ENCODE data around the gene ART5. TPM values are rescaled to one million over a fixed set of nuclear protein-coding genes. Genes with fewer than 3 reads are reported as not detected.

ART5 gene
- total and polyA plus RNA-seq, 2 experiments from 2014 or later, result 6.3 to 19.3 TPM

DNA sequence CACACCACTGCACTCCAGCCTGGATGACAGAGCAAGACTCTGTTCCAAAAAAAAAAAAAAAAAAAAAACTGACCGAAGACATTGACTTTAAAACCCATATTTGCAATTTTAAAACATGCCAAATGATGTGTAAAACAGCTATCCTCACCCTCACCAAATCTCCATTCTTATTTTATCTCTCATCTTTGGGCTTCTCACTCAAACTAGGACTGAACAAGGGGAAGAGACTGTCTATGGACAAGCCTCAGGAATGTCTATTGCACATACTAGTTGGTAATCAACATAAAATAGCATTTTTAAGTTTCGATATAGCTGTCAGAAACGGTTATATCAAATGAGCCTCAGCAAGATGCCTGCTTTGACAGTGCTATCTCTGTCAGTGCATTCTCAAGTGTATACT is 37.3 kb upstream of the ART5 start:
- Histone ChIP-seq H3K79me2 (no peaks in the 10 kb centered on the region), H3K9me2 (replicated peaks; ENCODE audit: insufficient read depth) (no peaks in the 10 kb centered on the region), H3K27ac (no peak overlapping the region), H3K27me3 (no peaks in the 10 kb centered on the region), H4K20me1 (ENCODE audit: insufficient read depth, poor library complexity, severe bottlenecking) (no peaks in the 10 kb centered on the region), H3K4me1 (ENCODE audit: insufficient read depth) (no peaks in the 10 kb centered on the region), H3K9me3 (ENCODE audit: low read depth) (no peaks in the 10 kb centered on the region), H3K4me3 (no peak overlapping the region), H3K36me3 (replicated peaks; ENCODE audit: insufficient read depth, low read depth) (no peaks in the 10 kb centered on the region), H2AFZ (no peak overlapping the region), H3K4me2 (no peak overlapping the region)
- 97% methylated on average over 3 of the region's 3 CpGs for WGBS (ENCODE audit: low lambda C conversion rate, missing lambda C conversion rate)
- DNase-seq (ENCODE audit: low spot score), result no peak
- TF ChIP-seq EZH2phosphoT487 (IDR thresholded peaks at IDR 0.05; ENCODE audit: low read depth, severe bottlenecking, unreplicated experiment) (no peak), EZH2 (IDR thresholded peaks at IDR 0.05; ENCODE audit: borderline replicate concordance) (no peak)
- TF ChIP-seq, protein P1, sequence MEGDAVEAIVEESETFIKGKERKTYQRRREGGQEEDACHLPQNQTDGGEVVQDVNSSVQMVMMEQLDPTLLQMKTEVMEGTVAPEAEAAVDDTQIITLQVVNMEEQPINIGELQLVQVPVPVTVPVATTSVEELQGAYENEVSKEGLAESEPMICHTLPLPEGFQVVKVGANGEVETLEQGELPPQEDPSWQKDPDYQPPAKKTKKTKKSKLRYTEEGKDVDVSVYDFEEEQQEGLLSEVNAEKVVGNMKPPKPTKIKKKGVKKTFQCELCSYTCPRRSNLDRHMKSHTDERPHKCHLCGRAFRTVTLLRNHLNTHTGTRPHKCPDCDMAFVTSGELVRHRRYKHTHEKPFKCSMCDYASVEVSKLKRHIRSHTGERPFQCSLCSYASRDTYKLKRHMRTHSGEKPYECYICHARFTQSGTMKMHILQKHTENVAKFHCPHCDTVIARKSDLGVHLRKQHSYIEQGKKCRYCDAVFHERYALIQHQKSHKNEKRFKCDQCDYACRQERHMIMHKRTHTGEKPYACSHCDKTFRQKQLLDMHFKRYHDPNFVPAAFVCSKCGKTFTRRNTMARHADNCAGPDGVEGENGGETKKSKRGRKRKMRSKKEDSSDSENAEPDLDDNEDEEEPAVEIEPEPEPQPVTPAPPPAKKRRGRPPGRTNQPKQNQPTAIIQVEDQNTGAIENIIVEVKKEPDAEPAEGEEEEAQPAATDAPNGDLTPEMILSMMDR (IDR thresholded peaks at IDR 0.05; ENCODE audit: poor library complexity), result no peak

DNA sequence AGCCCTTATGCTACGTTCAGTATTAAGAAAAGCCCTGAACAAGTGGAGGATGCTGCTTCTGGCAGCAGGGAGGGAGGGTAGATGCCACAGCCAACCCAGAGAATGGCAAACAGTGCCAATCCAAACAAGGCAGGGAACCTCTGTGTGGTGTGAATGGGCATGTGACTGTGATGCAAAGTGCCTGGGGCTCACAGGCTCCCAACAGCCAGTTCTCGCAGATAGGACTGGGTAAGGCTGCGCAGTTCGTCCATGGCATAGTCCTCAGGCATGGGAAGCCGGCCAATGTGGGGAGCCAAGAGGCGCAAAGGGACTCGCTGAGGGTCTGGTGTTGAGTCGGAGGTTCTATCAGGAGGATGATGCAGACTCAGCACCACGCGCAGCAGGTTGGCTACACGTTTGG is 34.2 kb upstream of the ART5 start:
- TF ChIP-seq EZH2phosphoT487 (IDR thresholded peaks at IDR 0.05; ENCODE audit: low read depth, severe bottlenecking, unreplicated experiment), result no peak
- TF ChIP-seq, protein P1 (IDR thresholded peaks at IDR 0.05; ENCODE audit: poor library complexity), result no peak
- no peak for TF ChIP-seq EZH2 (IDR thresholded peaks at IDR 0.05; ENCODE audit: borderline replicate concordance)
- H4K20me1 ChIP-seq (ENCODE audit: insufficient read depth, poor library complexity, severe bottlenecking), result no peaks in the 10 kb centered on the region
- H3K36me3 ChIP-seq (replicated peaks; ENCODE audit: insufficient read depth, low read depth), result no peaks in the 10 kb centered on the region
- H2AFZ ChIP-seq, result no peak overlapping the region
- H3K27me3 ChIP-seq, result no peaks in the 10 kb centered on the region
- H3K4me1 ChIP-seq (ENCODE audit: insufficient read depth), result no peaks in the 10 kb centered on the region
- H3K9me3 ChIP-seq (ENCODE audit: low read depth), result no peaks in the 10 kb centered on the region
- H3K27ac ChIP-seq, result no peak overlapping the region
- no peaks in the 10 kb centered on the region for H3K79me2 ChIP-seq
- H3K9me2 ChIP-seq (replicated peaks; ENCODE audit: insufficient read depth), result no peaks in the 10 kb centered on the region
- H3K4me3 ChIP-seq, result no peak overlapping the region
- DNase-seq (ENCODE audit: low spot score), result no peak
- WGBS (ENCODE audit: low lambda C conversion rate, missing lambda C conversion rate), result 98% methylated on average over 11 of the region's 11 CpGs
- H3K4me2 ChIP-seq, result no peak overlapping the region

DNA sequence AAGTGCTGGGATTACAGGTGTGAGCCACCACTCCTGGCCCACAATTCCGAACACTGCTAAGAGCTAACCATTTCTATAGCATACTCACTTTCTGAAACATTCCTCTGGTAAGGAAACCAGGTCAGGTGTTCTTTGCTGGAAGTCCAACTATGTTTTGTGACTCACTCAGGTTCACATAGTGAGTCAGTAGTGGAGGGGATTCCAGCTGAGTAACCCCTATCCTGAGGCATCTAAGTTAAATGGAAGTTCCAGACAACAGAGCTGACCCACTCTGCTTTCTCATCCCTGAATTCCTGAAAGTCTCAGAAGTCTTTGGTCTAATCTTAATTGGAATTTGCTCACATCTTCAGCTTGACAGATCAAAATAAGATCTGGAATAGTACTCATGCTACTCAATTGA is 32.4 kb upstream of the ART5 start:
- H3K9me2 ChIP-seq (replicated peaks; ENCODE audit: insufficient read depth), result no peaks in the 10 kb centered on the region
- DNase-seq (ENCODE audit: low spot score), result no peak
- H3K9me3 ChIP-seq (ENCODE audit: low read depth), result no peaks in the 10 kb centered on the region
- no peak overlapping the region for H3K27ac ChIP-seq
- no peaks in the 10 kb centered on the region for H3K36me3 ChIP-seq (replicated peaks; ENCODE audit: insufficient read depth, low read depth)
- H3K79me2 ChIP-seq, result no peaks in the 10 kb centered on the region
- H3K27me3 ChIP-seq, result no peaks in the 10 kb centered on the region
- no peak overlapping the region for H3K4me2 ChIP-seq
- H3K4me1 ChIP-seq (ENCODE audit: insufficient read depth), result no peaks in the 10 kb centered on the region
- H4K20me1 ChIP-seq (ENCODE audit: insufficient read depth, poor library complexity, severe bottlenecking), result no peaks in the 10 kb centered on the region
- H3K4me3 ChIP-seq, result no peak overlapping the region
- no peak overlapping the region for H2AFZ ChIP-seq
- WGBS (ENCODE audit: low lambda C conversion rate, missing lambda C conversion rate), result 95% methylated on average over 1 of the region's 1 CpG
- TF ChIP-seq, protein P1 (IDR thresholded peaks at IDR 0.05; ENCODE audit: poor library complexity), result no peak
- TF ChIP-seq EZH2phosphoT487 (IDR thresholded peaks at IDR 0.05; ENCODE audit: low read depth, severe bottlenecking, unreplicated experiment), result no peak
- no peak for TF ChIP-seq EZH2 (IDR thresholded peaks at IDR 0.05; ENCODE audit: borderline replicate concordance)
